HG03060 (cell line): ENCODE results near the gene CARD14.
"Not testable (repeated sequence)": the region's sequence is repeated elsewhere in the genome, so short reads cannot be mapped to it uniquely, and the experiment has no call there.

Source experiments
- ATAC-seq: cut with Tn5 transposase; IDR thresholded peaks from one replicate; pipeline ENCODE4 v1.9.1; 2021; ENCODE audit warnings: low read depth, moderate number of reproducible peaks; ENCODE audit not compliant: unreplicated experiment

The CARD14 gene

GRCh38 chr17:80182845-80183223, 13.0 kb downstream of the CARD14 start:
- no peak for ATAC-seq

DNA sequence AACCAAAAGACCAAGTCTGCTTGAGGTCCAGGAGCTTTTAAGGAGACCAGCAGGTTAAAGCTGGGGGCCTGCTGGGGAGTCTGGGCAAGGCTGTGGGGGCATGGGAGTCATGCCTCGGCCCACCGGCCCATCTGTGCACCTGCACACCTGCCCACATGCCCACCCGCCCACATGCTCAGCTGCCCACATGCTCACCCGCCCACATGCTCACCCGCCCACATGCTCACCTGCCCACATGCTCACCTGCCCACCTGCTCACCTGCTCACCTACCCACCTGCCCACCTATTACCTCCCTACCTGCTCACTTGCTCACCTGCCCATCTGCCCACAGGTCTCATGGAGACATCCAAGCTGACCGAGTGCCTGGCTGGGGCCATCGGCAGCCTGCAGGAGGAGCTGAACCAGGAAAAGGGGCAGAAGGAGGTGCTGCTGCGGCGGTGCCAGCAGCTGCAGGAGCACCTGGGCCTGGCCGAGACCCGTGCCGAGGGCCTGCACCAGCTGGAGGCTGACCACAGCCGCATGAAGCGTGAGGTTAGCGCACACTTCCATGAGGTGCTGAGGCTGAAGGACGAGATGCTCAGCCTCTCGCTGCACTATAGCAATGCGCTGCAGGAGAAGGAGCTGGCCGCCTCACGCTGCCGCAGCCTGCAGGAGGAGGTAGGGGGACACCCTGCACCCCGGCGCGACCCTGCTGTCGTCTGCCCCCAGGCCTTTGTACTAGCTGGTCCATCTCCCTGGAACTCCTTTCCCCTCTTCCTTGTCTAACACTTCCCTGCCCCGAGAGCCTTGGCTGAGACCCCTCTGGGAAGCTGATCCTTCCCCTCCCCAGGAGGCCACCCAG, 14.0 kb downstream of the CARD14 start:
- ATAC-seq: no peak

DNA sequence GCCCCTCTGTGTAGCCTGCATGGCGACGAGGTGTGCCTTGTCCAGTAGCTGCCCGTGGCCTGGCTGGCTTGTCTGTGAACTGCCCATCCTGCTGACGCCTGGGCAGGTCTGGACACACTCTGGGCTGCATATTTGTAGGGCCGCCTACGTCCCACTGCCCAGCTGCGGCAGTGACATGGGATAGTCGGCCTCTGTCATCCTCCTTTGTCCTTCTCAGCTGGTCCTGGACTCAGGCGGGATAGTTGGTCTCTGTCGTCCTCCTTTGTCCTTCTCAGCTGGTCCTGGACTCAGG, 14.5 kb downstream of the CARD14 start:
- no peak for ATAC-seq

GRCh38 chr17:80185968-80186367, 16.1 kb downstream of the CARD14 start:
- ATAC-seq: no peak

GRCh38 chr17:80187090-80187489, 17.3 kb downstream of the CARD14 start:
- no peak for ATAC-seq

- no peak for ATAC-seq
These were observed 17.7 kb downstream of the CARD14 start for GRCh38 chr17:80187515-80187941.

- ATAC-seq: no peak
These were observed 19.8 kb downstream of the CARD14 start for GRCh38 chr17:80189611-80190010.

DNA sequence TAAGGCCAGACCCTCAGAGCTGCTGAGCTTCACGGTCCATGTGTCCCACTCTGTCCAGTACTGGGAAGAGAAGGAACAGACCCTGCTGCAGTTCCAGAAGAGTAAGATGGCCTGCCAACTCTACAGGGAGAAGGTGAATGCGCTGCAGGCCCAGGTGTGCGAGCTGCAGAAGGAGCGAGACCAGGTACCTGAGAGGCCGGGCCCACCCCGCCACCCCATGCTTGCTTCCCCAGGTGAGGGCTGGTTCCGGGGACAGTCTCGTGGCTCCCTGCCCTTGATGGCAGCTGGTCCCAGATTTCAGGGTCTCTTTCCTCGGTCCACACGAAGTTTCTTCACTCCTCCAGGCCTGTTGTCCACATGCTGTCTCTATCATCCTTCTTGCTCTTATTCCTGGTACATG, 20.9 kb downstream of the CARD14 start:
- no peak for ATAC-seq

GRCh38 chr17:80191192-80191591, 21.4 kb downstream of the CARD14 start:
- ATAC-seq: no peak

- no peak for ATAC-seq
These were observed 22.2 kb downstream of the CARD14 start for GRCh38 chr17:80191865-80192661.

- no peak for ATAC-seq
These were observed 25.3 kb downstream of the CARD14 start for GRCh38 chr17:80195141-80195540.

- ATAC-seq: no peak
These were observed 26.1 kb downstream of the CARD14 start for GRCh38 chr17:80195671-80196529.

GRCh38 chr17:80196652-80197051, 26.8 kb downstream of the CARD14 start:
- ATAC-seq: no peak

- ATAC-seq: no peak
These were observed 28.4 kb downstream of the CARD14 start for GRCh38 chr17:80198144-80198661.

GRCh38 chr17:80199295-80199694, 29.5 kb downstream of the CARD14 start:
- not testable (repeated sequence) for ATAC-seq

DNA sequence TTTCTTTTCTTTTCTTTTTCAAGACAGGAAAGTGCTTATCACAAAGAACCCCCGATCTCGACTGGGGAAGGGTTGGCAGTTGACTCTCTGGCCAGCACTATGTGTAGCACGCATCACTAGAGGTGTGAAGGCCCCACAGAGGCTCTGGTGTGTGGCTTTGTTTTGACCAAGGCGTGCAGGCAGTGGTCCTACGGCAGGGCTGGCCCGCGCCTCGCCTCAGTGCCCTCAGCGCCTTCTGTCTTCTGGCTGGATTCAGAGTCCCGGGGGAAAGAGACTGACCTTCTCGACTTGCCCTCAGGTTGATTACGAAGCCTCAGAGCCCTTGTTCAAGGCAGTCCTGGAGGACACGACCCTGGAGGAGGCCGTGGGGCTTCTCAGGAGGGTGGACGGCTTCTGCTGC, 31.6 kb downstream of the CARD14 start:
- ATAC-seq: no peak

DNA sequence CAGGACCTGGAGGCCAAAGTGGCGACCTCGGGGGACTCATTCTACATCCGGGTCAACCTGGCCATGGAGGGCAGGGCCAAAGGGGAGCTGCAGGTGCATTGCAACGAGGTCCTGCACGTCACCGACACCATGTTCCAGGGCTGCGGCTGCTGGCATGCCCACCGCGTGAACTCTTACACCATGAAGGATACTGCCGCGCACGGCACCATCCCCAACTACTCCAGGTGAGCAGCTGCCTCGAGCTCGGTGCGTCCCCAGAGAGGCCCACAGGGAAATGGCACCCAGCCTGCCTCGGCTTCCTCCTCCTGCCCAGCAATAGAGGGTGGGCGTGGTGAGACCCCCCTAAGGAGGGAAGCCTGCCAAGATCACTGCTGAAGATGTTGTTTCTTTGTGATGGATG, 32.4 kb downstream of the CARD14 start:
- no peak for ATAC-seq

GRCh38 chr17:80203471-80203963, 33.7 kb downstream of the CARD14 start:
- no peak for ATAC-seq

DNA sequence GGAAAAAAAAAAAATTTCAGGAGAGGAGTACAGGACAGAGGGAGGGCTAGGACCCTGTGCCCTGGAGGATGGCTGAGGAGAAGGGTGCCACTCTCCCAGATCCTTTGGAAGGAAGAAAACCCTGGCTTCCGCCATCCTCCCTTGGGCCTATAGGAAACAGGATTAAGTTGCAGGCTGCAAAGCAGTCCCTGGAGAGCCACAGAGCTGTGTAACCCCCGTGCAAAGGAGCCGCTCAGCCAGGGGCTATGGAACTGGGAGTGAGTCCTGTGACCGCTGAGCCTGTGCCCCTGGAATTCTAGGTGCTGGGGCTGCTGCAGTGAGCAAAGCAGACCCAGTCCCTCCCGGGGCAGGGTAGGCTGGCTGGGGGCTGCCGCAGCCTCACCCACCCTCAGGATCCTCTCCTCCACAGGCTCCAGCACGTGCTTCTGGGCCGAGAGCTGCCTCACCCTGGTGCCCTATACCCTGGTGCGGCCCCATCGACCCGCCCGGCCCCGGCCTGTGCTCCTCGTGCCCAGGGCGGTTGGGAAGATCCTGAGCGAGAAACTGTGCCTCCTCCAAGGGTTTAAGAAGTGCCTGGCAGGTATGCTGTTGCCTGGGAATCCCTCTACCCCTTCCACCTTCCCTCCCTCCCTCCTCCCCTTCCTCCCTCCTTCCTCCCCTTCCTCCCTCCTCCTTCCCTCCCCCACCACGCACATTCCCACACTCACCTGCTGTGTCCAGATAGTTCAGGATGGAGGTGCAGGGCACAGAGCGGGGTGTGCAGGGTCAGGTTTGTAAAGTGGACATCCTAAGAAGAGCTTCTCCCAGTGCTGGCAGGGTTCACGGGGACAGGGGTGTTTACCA, 35.0 kb downstream of the CARD14 start:
- no peak for ATAC-seq

GRCh38 chr17:80205811-80206210, 36.0 kb downstream of the CARD14 start:
- ATAC-seq: no peak
